22Rv1 (cell line): Measurements from ENCODE around the gene NUMA1.

Experiments
- ZFX ChIP-seq: fragments of 450-650 bp; IDR thresholded peaks from 2 replicates; pipeline ENCODE4 v1.6.1; 2017; ENCODE audit warnings: antibody characterized with exemption, borderline replicate concordance
- TF ChIP-seq, protein P1 (sequence below): fragments of 450-650 bp; IDR thresholded peaks from 2 replicates; pipeline ENCODE4 v1.5.1; 2017; ENCODE audit warnings: mild to moderate bottlenecking

DNA sequence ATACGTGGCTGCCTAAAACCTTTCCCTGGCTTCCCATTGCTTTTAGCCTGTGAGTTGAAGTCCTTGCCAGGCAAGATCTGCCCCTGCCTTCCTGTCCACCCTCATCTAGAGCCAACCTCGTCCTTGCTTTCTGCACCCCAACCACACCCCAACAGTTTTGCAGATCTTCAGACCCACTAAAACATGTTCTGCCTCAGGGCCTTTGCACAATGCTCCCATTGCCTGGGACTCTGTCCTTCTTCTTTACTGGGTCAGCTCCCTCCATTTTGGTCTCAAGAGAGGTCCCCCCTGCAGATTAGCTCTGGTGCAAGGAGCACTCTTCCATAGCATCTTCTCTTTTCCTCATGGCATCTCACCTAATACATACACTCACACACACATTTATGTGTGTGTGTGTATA, 40.6 kb upstream of the NUMA1 start:
- TF ChIP-seq, protein P1, sequence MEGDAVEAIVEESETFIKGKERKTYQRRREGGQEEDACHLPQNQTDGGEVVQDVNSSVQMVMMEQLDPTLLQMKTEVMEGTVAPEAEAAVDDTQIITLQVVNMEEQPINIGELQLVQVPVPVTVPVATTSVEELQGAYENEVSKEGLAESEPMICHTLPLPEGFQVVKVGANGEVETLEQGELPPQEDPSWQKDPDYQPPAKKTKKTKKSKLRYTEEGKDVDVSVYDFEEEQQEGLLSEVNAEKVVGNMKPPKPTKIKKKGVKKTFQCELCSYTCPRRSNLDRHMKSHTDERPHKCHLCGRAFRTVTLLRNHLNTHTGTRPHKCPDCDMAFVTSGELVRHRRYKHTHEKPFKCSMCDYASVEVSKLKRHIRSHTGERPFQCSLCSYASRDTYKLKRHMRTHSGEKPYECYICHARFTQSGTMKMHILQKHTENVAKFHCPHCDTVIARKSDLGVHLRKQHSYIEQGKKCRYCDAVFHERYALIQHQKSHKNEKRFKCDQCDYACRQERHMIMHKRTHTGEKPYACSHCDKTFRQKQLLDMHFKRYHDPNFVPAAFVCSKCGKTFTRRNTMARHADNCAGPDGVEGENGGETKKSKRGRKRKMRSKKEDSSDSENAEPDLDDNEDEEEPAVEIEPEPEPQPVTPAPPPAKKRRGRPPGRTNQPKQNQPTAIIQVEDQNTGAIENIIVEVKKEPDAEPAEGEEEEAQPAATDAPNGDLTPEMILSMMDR: no peak
- TF ChIP-seq ZFX: no peak
